ENCODE measurements around the gene MED28.

- TF ChIP-seq CTCF (conservative IDR thresholded peaks at IDR 0.05; ENCODE audit: low read length) (peak; percentile 47), EZH2phosphoT487 (IDR thresholded peaks at IDR 0.05; ENCODE audit: borderline replicate concordance) (no peak)
Measured at GRCh38 chr4:17664755-17665154, 50.3 kb downstream of the MED28 start.
